Fibroblast of lung (primary cell): Measurements from ENCODE around the gene HCFC2.

Experiments
- EZH2 ChIP-seq: IDR thresholded peaks from 2 replicates; pipeline ENCODE4 v1.5.1; 2012; ENCODE audit warnings: low read length, control low read depth, mild to moderate bottlenecking; ENCODE audit errors: missing control alignments
- TF ChIP-seq, protein P1 (sequence below), 2 donors: IDR thresholded peaks in 1 of 2; conservative IDR thresholded peaks in 1 of 2; 1 replicate in 1 of 2; 2 replicates in 1 of 2; pipeline ENCODE4 v1.5.1; 2011 to 2012; ENCODE audit warnings: low read length in 2 of 2, control low read depth in 1 of 2, inconsistent platforms in 1 of 2, low read depth in 1 of 2, mild to moderate bottlenecking in 1 of 2

DNA sequence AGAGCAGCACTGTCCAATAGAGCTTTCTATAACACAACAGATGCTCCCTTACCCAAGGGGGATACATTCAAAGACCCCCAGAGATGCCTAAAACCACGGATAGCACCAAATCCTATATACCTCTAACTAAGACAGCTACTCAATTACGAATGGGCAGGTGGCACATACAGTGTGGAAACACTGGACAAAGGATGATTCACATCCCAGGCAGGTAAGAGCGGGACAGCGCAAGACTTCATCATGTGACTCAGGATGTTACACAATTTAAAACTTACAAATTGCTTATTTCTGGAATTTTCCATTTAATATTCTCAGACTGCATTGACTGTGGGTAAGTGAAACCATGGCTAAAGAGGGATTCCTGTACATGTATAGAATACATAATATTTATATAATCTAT lies 5.5 kb upstream of the HCFC2 start:
- TF ChIP-seq, protein P1, sequence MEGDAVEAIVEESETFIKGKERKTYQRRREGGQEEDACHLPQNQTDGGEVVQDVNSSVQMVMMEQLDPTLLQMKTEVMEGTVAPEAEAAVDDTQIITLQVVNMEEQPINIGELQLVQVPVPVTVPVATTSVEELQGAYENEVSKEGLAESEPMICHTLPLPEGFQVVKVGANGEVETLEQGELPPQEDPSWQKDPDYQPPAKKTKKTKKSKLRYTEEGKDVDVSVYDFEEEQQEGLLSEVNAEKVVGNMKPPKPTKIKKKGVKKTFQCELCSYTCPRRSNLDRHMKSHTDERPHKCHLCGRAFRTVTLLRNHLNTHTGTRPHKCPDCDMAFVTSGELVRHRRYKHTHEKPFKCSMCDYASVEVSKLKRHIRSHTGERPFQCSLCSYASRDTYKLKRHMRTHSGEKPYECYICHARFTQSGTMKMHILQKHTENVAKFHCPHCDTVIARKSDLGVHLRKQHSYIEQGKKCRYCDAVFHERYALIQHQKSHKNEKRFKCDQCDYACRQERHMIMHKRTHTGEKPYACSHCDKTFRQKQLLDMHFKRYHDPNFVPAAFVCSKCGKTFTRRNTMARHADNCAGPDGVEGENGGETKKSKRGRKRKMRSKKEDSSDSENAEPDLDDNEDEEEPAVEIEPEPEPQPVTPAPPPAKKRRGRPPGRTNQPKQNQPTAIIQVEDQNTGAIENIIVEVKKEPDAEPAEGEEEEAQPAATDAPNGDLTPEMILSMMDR (conservative IDR thresholded peaks at IDR 0.05 in 1 of 2, IDR thresholded peaks at IDR 0.05 in 1 of 2; ENCODE audit: low read depth in 1 of 2, low read length in 2 of 2): no peak
- TF ChIP-seq EZH2: no peak
